GM21528 (cell line): Measurements from ENCODE around the gene SPRY4.

ENCODE experiments used
- ATAC-seq: cut with Tn5 transposase; IDR thresholded peaks from one replicate; pipeline ENCODE4 v1.9.1; 2021; ENCODE audit warnings: mild to moderate bottlenecking, moderate library complexity; ENCODE audit not compliant: unreplicated experiment, low FRiP score

SPRY4 gene

DNA sequence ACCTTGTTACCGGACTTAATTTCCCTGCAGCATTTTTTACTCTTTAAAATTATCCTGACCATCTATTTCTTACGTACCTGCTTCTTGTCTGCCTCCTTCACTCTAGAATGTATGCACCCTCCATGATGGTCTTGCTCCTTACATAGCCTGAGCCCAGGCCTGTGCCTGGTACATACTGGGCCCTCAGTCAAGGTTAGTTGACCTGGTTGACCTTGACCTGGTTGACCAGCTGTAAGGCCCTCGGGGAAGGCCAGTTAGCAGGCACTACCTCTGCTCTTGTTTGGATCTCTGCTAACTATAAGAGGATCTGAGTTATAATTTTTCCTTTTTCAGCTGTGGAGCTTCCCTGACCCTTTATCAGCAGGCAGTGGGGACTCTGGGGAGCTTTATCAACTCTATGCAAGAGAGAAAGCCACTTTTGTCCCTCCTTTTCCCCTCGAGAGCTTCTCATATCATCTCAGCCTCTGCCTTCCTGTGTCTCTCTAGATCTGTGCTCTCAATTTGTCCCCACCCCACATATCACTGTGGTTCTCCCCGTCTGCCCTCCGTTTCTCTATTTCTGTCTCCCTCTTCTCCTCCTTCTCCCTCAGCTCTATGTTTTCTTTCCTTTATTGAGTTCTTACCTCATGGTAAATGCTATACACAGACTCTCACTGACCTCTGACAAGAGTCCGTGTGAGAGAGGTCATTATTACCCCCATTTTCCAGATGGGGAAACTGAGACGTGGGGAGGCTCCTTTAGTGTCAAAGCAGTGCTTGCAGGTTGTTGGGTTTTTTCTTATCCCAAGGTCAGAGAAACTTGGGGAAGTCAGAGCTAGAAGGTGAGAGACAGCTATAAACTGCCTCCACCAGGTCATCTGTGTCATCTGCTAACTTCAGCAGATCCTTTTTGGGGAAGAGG, 28.6 kb downstream of the SPRY4 start:
- ATAC-seq: no peak

DNA sequence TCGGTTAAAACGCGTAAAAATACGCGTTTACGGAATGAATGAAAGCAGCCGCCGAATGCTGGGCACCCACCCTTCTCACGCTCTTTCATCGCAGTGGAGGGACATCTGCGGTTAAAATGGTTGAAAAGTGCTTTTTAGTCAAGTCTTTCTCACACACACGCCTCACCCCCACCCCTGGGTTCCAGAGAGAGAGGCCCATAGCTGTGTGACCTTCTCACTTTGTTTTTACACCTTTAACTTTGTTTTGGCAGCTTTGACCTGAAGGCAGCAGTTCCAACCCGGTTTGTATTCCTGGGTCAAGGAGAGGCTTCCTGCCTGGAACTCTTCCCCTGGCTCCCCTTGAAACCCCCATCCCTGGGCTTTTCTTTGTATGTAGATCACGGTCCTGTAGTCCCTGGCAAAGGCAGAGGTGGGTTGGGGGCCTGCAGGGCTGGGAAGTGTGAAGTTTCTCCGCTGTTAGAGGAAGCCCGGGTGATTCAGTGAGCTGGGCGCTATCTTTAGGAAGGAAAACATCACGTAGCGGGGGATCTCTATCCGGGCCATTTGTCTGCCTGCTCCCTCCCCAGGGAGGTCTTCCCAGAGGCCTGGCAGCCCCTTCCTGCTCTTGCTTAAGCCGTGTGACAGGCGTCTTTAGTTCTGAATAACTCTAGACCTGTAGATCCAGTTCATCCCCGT, 29.6 kb downstream of the SPRY4 start:
- no peak for ATAC-seq

DNA sequence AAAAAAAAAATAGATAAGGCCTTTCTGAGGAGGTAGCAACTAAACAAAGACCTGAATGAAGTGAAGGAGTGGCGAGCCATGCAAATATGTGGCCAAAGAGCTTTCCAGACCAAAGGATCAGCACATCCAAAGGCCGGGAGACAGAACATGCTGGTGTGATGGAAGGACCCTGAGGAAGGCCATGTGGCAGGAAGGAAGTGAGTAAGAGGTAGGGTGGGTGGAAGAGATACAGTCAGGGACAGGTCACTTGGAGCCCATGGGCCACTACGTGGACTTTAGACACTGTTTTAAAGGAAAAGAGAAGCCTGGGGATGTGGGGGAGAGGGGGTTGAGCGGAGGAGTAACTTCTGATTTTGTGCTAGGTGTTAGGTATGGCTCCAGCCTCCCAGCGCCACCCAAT, 31.3 kb downstream of the SPRY4 start:
- no peak for ATAC-seq

- no peak for ATAC-seq
These were observed 32.0 kb downstream of the SPRY4 start for GRCh38 chr5:142292808-142293207.

GRCh38 chr5:142292249-142292648, 32.6 kb downstream of the SPRY4 start:
- ATAC-seq: no peak

DNA sequence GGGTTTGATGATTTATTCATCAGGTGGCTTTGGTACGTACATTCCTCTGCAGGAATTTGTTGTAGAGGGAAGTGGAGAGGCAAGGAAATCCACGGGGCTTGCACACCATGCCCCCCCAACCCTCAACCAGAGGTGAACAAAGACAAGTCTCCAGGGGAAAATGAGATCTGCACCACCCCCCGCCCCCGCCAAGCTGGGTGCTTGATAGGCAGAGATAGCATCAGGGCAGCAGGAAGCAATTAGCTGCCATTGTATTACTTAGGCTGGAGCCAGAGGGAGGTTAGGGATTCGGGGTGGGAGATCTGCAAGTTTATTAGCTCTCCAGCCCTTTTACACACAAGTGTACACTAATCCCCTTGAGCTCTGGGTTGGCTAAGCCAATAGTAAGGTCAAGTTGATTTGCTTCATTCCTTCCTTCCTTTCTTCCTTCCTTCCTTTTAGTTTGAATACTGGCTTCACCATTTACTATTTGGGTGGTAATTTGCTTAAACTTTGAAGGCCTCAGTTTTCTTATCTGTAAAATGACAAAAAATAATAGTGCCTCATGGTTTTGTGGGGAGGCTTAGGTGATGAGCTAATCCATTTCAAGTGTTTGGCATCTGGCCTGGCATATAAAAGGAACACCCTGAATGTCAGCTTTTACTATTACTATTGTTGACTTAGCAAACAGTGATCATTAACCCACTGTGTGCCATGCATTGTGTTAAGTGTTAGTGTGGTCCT, 34.1 kb downstream of the SPRY4 start:
- ATAC-seq: no peak

- no peak for ATAC-seq
These were observed 34.9 kb downstream of the SPRY4 start for GRCh38 chr5:142289708-142290576.

DNA sequence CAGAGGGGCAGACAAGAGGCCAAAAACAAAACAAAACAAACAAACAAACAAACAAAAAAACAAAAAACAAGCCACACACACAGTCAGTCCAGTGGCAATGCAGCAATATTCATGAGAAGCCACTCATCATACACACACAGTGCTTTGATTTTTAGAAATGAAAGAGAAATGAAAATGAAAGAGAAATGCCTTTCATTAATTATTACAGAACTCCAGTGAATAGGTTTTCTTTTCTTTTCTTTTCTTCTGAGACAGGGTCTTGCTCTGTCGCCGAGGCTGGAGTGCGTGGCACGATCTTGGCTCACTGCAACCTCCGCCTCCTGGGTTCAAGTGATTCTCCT, 36.9 kb downstream of the SPRY4 start:
- no peak for ATAC-seq

- no peak for ATAC-seq
These were observed 37.5 kb downstream of the SPRY4 start for GRCh38 chr5:142287096-142287972.

- no peak for ATAC-seq
These were observed 38.7 kb downstream of the SPRY4 start for GRCh38 chr5:142286111-142286510.

DNA sequence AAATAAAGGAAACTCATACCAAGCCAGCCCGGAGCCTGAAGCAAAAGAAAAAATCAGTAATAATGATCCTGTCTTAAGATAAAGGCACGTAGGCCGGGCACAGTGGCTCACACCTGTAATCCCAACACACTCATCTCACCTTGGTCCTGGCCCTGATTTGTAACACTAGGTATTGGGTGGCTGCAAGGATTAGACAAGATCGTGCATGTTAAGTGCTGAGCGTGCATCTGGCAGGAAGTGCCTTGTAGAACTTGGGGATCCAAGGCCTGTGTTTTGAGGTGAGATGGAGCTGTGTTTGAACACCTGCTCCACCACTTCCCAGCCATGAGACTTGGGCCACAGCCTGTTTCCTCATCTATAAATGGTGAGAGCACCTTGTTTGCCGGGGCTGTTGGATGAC, 41.5 kb downstream of the SPRY4 start:
- ATAC-seq: no peak

GRCh38 chr5:142281966-142282365, 42.9 kb downstream of the SPRY4 start:
- no peak for ATAC-seq

GRCh38 chr5:142281008-142281367, 43.8 kb downstream of the SPRY4 start:
- ATAC-seq: no peak

DNA sequence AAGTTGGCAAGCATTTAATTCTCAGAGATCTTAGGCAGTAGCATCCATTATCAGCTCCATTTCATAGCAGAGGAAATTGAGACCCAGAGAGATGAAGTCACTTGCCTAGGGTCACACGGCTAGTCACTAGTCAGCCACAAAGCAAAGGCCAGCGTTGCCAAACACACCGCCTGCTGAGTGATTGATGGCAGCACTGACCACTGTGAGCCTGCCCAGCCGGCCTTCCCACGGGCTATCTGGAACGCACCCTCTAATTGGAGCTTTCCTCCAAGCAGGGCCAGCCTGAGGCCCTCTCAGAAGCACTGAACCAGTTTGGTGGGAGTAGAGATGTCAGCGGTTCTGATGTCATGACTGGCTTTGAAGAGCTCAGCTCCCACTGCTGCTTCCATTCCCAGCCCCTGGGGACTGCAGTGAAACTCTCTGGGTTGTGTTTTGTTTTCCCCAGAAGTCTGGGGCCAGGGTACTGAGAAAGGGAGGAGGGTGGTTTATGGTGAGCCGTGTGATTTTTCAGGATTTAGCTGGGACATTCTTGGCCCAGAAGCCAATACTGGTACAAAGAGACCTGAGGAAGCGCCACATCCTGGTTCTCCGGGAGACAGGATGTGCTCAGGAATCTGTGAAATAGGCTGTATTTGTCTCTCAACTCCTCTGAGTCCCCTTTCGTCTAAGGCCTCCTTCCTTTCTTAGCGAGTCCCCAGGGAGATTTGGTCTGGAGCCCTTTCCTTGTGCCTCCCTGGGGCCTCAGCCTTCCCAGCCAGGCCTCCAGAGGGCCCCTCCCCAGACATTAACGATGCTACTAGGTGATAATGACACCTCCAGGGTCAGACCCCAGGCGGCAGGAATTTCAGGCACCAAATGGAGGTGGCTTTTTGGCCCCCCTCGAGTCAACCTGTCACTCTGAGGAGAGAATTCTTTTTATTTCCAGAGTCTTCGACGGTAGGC, 44.5 kb downstream of the SPRY4 start:
- ATAC-seq: no peak

GRCh38 chr5:142278627-142279026, 46.2 kb downstream of the SPRY4 start:
- ATAC-seq: no peak

DNA sequence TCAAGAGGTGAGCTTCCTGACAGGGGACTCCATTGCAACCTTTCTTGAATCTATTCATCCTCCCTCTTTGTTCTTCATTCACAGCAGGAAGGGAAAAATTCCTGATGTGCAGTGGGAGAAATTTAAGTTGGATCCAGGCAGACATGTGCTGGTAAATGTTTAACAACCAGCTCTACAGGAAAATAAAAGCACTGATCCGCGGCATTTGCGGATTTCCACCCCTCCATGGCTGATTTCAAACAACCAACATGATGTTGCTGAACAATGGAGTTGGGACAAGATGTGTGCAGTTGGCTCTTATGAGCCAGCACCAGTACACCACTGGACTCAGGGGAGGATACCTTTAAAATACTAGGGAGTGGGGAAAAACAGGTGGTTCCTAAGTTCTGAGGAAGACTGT, 47.0 kb downstream of the SPRY4 start:
- no peak for ATAC-seq

- ATAC-seq: no peak
These were observed 48.3 kb downstream of the SPRY4 start for GRCh38 chr5:142276517-142276916.

DNA sequence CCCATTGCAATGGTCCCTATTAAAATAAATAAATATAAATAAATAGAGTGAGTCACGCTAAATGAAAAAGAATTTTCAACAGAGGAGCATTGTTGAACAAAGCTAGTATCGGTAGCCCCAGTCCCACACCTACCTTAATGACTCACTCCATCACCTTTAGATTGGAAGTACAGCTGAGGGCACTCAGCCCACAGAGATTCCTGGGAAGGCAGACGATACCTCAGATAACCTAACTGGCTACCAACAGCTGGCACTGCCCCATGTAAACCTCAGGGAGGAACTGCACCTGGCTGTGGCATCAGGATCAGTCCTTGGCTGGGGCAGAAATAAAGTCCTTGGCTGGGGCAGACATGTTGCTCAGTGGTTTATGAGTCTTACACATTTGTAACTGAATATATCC, 49.3 kb downstream of the SPRY4 start:
- no peak for ATAC-seq
